HG03060 (cell line): ENCODE measurements around the gene CCDC77.

Source experiments
- ATAC-seq: cut with Tn5 transposase; IDR thresholded peaks from one replicate; pipeline ENCODE4 v1.9.1; 2021; ENCODE audit warnings: low read depth, moderate number of reproducible peaks; ENCODE audit not compliant: unreplicated experiment

Gene CCDC77

DNA sequence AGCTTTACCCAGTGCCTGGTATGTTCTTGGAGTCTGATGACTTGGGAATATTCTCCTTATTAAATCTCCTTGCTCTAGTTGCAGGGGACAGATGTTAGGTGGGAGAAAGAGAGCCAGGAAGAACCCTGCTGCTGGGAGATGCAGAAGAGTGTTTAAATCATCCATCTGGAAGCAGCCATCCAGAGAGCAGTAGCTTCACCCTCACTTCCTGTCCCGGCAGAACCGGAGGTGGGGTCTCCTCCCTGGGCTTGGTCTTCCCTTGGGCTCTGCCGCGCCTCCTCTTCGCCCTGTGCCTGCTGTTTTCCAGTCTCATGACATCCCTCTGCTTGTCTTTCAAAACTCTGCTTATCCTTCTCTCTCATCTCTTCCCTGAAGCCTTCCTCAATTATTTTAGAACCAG, 73.8 kb downstream of the CCDC77 start:
- ATAC-seq = no peak

DNA sequence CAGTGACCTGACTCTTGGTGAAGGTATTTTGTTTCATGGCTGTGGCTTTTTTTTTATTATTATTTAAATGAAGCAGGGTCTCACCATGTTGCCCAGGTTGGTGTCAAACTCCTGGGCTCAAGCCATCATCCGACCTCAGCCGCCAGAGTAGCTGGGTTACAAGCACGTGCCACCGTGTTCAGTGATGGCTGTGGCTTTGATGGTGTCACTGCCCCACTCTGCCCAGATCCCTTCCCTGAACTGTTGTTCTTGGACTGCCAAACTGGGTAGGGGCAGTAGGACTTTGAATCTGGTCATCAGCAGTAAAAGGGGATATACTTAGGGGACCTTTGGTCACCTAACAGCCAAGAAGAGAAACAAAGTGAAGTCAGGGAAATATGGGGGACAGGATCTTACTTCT, 77.7 kb downstream of the CCDC77 start:
- no peak for ATAC-seq

DNA sequence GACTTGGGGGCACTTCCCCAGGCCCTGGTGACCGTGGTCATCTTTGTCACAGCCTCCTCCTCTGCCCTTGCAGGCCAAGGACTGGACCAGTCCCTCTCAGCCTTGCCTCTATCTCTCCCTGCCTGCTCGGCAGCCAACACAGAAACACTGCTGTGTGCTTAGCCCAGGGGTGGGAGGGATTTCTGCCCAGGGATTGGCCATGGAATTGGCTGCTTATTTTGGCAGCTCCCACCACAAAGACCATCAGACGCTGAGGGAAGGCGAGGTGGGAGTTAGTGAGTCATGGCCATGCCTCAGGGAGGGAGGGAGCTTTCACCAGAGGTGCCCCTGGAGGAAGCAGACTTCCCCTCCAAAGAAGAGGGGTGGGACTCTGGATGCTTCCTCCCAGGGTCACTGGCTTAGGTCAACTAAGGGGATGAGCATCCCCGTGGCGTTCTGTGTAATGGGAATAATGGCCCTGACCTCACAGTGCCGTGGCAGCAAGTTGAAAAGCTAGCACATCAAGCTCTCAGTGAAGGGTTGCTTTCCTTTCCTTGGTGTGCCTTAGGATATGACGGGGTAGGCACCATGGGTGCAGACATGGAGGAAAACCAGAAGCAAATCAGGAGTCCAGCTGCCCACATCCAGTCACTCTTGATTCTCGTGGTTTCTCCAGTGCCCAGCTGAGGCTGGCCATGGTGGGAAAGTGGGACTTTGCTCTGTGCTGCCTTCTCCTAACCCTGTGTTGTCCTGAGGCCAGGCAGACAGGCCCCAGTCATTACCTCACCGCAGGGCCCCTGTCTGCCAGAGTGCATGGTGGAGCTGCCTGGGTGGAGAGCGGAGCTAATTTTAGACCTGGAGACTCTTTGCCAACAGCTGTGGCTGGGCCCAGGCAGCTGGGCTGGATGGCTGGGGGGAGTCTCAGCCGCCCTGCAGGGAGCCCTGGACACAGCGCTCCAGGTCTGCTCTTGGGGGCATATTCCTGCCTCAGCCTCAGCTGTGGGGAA, 79.7 kb downstream of the CCDC77 start:
- ATAC-seq = no peak

DNA sequence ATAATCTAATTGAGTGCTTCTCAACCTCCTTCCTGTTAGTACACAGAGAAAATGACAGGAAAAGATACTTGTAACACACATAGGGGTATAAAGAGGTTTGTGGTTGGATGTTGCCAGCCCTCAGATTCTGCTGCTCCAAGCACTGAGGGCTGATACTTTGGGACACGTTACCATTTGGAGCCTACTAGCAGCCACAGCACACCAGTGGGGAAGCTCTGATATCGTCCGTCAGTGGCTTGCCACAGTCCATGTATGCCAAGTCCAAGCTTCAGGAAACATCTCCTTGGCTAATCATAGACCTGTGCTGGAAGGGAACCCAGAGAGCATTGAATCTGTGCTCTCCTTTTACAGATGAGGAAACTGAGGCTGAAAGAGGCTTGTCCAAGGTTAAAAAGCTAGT, 80.6 kb downstream of the CCDC77 start:
- no peak for ATAC-seq

DNA sequence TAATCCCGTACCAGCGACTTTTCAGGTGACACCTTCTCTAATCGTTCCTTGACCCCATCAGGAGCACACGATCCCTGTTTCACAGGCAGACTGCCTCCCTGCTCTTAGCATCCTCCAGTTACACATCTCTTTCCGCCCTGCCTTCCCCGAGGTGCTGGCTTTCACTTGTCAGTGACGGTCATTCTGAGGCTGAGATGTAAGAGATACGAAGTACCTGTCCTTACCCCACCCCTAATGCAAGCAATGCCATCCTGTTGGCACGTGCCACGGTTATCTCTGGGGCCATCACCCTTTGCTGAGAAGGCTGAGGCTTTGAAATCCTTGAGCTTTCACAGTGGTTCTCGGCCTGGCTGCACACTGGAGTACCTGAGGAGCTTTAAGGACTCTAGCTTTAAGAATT, 82.7 kb downstream of the CCDC77 start:
- ATAC-seq = no peak

DNA sequence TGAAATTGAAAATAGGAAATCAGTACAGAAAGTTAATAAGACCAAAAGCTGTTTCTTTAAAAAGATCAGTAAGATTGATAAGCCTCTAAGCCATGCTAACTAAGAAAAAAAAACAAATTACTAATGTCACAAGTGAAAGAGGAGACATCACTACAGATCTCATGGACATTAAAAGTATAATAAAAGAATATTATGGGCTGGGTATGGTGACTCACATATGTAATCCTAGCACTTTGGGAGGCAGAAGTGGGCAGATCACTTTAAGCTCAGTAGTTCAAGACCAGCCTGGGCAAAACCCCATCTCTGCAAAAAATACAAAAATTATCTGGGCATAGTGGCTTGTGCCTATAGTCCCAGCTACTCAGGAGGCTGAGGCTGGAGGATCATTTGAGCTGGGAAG, 88.8 kb downstream of the CCDC77 start:
- no peak for ATAC-seq
